Measurements from ENCODE around the gene DPPA3. TPM values are rescaled to one million over a fixed set of nuclear protein-coding genes. Genes with fewer than 3 reads are reported as not detected.
"Not testable (repeated sequence)": the region's sequence is repeated elsewhere in the genome, so short reads cannot be mapped to it uniquely, and the experiment has no call there.

DPPA3 gene
- total and polyA plus RNA-seq, 9 donors, result 1.3 TPM; not detected in 8

GRCh38 chr12:7668171-7668570, 43.1 kb upstream of the DPPA3 start:
- no peak overlapping the region for H3K27ac ChIP-seq
- H3K36me3 ChIP-seq, result no peaks in the 10 kb centered on the region
- no peaks in the 10 kb centered on the region for H3K27me3 ChIP-seq
- no peaks in the 10 kb centered on the region for H3K9me3 ChIP-seq
- DNase-seq, result no peak
- 65 to 73% (median 68%) methylated on average over 5 of the region's 5 CpGs for WGBS, 3 donors
- TF ChIP-seq POLR2A (IDR thresholded peaks at IDR 0.05) (no peak), CTCF (IDR thresholded peaks at IDR 0.05) (no peak), EP300 (IDR thresholded peaks at IDR 0.05) (no peak)
- intact Hi-C loops (cut with DNase I), result no loop called here
- no peak overlapping the region for H3K4me3 ChIP-seq
- no peaks in the 10 kb centered on the region for H3K4me1 ChIP-seq (ENCODE audit: insufficient read depth)

GRCh38 chr12:7675455-7675854, 35.8 kb upstream of the DPPA3 start:
- H3K27me3 ChIP-seq; intact Hi-C loops (cut with DNase I); H3K9me3 ChIP-seq; H3K4me3 ChIP-seq; DNase-seq; H3K4me1 ChIP-seq (ENCODE audit: insufficient read depth); H3K36me3 ChIP-seq; H3K27ac ChIP-seq: not testable (repeated sequence)
- 66 to 73% (median 71%) methylated on average over 6 of the region's 6 CpGs for WGBS, 3 donors

- H3K27ac ChIP-seq; H3K4me3 ChIP-seq; H3K36me3 ChIP-seq; H3K27me3 ChIP-seq; intact Hi-C loops (cut with DNase I); DNase-seq; H3K4me1 ChIP-seq (ENCODE audit: insufficient read depth); H3K9me3 ChIP-seq: not testable (repeated sequence)
- 46 to 59% (median 55%) methylated on average over 9 of the region's 9 CpGs for WGBS, 3 donors
Measured at GRCh38 chr12:7677432-7677888, 33.8 kb upstream of the DPPA3 start.

- no peak for DNase-seq
- no peaks in the 10 kb centered on the region for H3K9me3 ChIP-seq
- H3K27ac ChIP-seq, result no peak overlapping the region
- no peak overlapping the region for H3K4me3 ChIP-seq
- intact Hi-C loops (cut with DNase I), result no loop called here
- WGBS, 3 donors, result 80 to 81% (median 80%) methylated on average over 8 of the region's 8 CpGs
- H3K36me3 ChIP-seq, result no peaks in the 10 kb centered on the region
- no peaks in the 10 kb centered on the region for H3K27me3 ChIP-seq
- H3K4me1 ChIP-seq (ENCODE audit: insufficient read depth), result no peaks in the 10 kb centered on the region
- TF ChIP-seq CTCF (IDR thresholded peaks at IDR 0.05) (no peak), EP300 (IDR thresholded peaks at IDR 0.05) (no peak), POLR2A (IDR thresholded peaks at IDR 0.05) (no peak)
Measured at GRCh38 chr12:7678744-7679143, 32.5 kb upstream of the DPPA3 start.

- intact Hi-C loops (cut with DNase I), result no loop called here
- 36 to 43% (median 36%) methylated on average over 9 of the region's 9 CpGs for WGBS, 3 donors
- DNase-seq, result no peak
- Histone ChIP-seq H3K27me3 (no peaks in the 10 kb centered on the region), H3K4me3 (no peak overlapping the region), H3K4me1 (ENCODE audit: insufficient read depth) (no peaks in the 10 kb centered on the region), H3K36me3 (no peaks in the 10 kb centered on the region), H3K9me3 (no peaks in the 10 kb centered on the region), H3K27ac (no peak overlapping the region)
- TF ChIP-seq CTCF (IDR thresholded peaks at IDR 0.05) (no peak), POLR2A (IDR thresholded peaks at IDR 0.05) (no peak), EP300 (IDR thresholded peaks at IDR 0.05) (no peak)
Measured at GRCh38 chr12:7679251-7680045, 31.8 kb upstream of the DPPA3 start.

Data from ovary (tissue), 9 donors.